Measurements from ENCODE around the gene M1AP. TPM values are rescaled to one million over a fixed set of nuclear protein-coding genes. Genes with fewer than 3 reads are reported as not detected.

The M1AP gene
- total and polyA plus RNA-seq, 2 of the 8 experiments (the other 6 are each of a cell fraction or from before 2014, with no cell fraction given): 4.8 TPM

GRCh38 chr2:74693213-74693612, 45.1 kb upstream of the M1AP start:
- CTCF ChIA-PET (ENCODE audit: partially characterized antibody): interaction anchor here (2.0 to 3.0 kb wide), 2 partner anchors 183 to 184 kb away, joined by 7 to 48 read pairs; no protein-coding TSS in a partner anchor

More at GRCh38 chr2:74693213-74693612, 45.1 kb upstream of the M1AP start:
- Histone ChIP-seq H2AFZ (ENCODE audit: low read length) (no peak overlapping the region), H2BK120ac (replicated peaks; ENCODE audit: low read depth, low read length) (no peak overlapping the region), H3K27ac (ENCODE audit: low read depth, low read length) (no peak overlapping the region), H3K4ac (replicated peaks; ENCODE audit: insufficient read length, low read depth, low read length) (no peak overlapping the region), H3K14ac (ENCODE audit: insufficient read length) (no peak overlapping the region), H2BK15ac (ENCODE audit: low read length) (no peak overlapping the region), H3K56ac (replicated peaks; ENCODE audit: insufficient read length, low read depth, low read length) (no peak overlapping the region), H4K5ac (ENCODE audit: insufficient read length, low read depth, low read length) (no peak overlapping the region), H2BK12ac (ENCODE audit: low read depth, low read length) (no peak overlapping the region), H3K79me2 (ENCODE audit: control insufficient read depth in 1 of 2, insufficient read depth in 2 of 2, low read length in 2 of 2) (no peaks in the 10 kb centered on the region), H2BK5ac (ENCODE audit: low read depth, low read length) (no peak overlapping the region), H3K18ac (ENCODE audit: extremely low read depth, low read length) (no peak overlapping the region), H3K4me3 (ENCODE audit: extremely low read depth in 1 of 4, insufficient read depth in 2 of 4, low read depth in 3 of 4, low read length in 4 of 4) (no peak overlapping the region), H3K23ac (ENCODE audit: insufficient read length) (no peak overlapping the region), H3K4me1 (replicated peaks in 1 of 4; ENCODE audit: control insufficient read depth in 3 of 4, insufficient read depth in 4 of 4, low read length in 3 of 4) (no peaks in the 10 kb centered on the region), H3K36me3 (ENCODE audit: control insufficient read depth in 2 of 4, insufficient read depth in 4 of 4, low read length in 3 of 4) (no peaks in the 10 kb centered on the region), H4K8ac (ENCODE audit: extremely low read depth, insufficient read depth, low read length) (no peak overlapping the region), H3K79me1 (ENCODE audit: low read depth, low read length) (no peaks in the 10 kb centered on the region), H4K91ac (replicated peaks; ENCODE audit: insufficient read length, low read length) (no peak overlapping the region), H4K20me1 (replicated peaks in 1 of 2; ENCODE audit: control insufficient read depth in 1 of 2, insufficient read depth in 2 of 2, low read length in 2 of 2) (no peaks in the 10 kb centered on the region), H2BK20ac (ENCODE audit: low read length) (no peak overlapping the region), H3K9me3 (ENCODE audit: insufficient read depth in 2 of 2, low read depth in 1 of 2, low read length in 1 of 2) (no peaks in the 10 kb centered on the region), H3K27me3 (replicated peaks in 1 of 4; ENCODE audit: control insufficient read depth in 3 of 4, extremely low read depth in 1 of 4, insufficient read depth in 3 of 4, low read length in 3 of 4) (no peaks in the 10 kb centered on the region), H2AK5ac (ENCODE audit: low read depth, low read length) (no peak overlapping the region), H3K9ac (replicated peaks in 1 of 4; ENCODE audit: extremely low read depth in 1 of 4, low read depth in 3 of 4, low read length in 3 of 4) (no peak overlapping the region), H3K23me2 (ENCODE audit: low read depth, low read length) (no peaks in the 10 kb centered on the region), H3K4me2 (ENCODE audit: insufficient read depth in 1 of 2, low read depth in 2 of 2, low read length in 2 of 2) (no peak overlapping the region)
- TF ChIP-seq HDAC2 (IDR thresholded peaks at IDR 0.05; ENCODE audit: borderline replicate concordance in 1 of 2, low read depth in 2 of 2, low read length in 2 of 2) (no peak), RXRA (IDR thresholded peaks at IDR 0.05; ENCODE audit: insufficient read depth, low read depth, low read length) (no peak), CHD2 (IDR thresholded peaks at IDR 0.05; ENCODE audit: low read length) (no peak), BRCA1 (IDR thresholded peaks at IDR 0.05; ENCODE audit: low read depth, low read length) (no peak), HDAC6 (IDR thresholded peaks at IDR 0.05; ENCODE audit: low read depth, low read length) (no peak), MAFK (IDR thresholded peaks at IDR 0.05; ENCODE audit: low read depth, low read length) (no peak), KDM5A (IDR thresholded peaks at IDR 0.05; ENCODE audit: low read length) (no peak)
- POLR2A ChIA-PET (ENCODE audit: partially characterized antibody): no interaction called here
- DNase-seq (ENCODE audit: low read depth in 1 of 2, low spot score in 2 of 2) (no peak), FAIRE-seq (no peak)
